Prostate gland (tissue), 2 donors: Measurements from ENCODE around the gene IL17F.

Source experiments
- POLR2A ChIP-seq: fragments of 450-650 bp; IDR thresholded peaks from one replicate; pipeline ENCODE4 v1.6.1; 2016; ENCODE audit warnings: antibody characterized with exemption, mild to moderate bottlenecking
- POLR2AphosphoS5 ChIP-seq: sonication (generic); formaldehyde crosslinking; IDR thresholded peaks from one replicate; pipeline ENCODE4 v1.6.1; 2017; ENCODE audit warnings: antibody characterized with exemption
- TF ChIP-seq, protein P1 (sequence below), 4 experiments: fragments of 200-600 bp in 2 of 4; fragments of 450-650 bp in 2 of 4; sonication (generic) in 2 of 4; IDR thresholded peaks; 1 replicate in 3 of 4; 2 replicates in 1 of 4; pipeline ENCODE4 v1.5.1; 2016 to 2019; ENCODE audit warnings: antibody characterized with exemption in 4 of 4, mild to moderate bottlenecking in 2 of 4, moderate library complexity in 2 of 4

DNA sequence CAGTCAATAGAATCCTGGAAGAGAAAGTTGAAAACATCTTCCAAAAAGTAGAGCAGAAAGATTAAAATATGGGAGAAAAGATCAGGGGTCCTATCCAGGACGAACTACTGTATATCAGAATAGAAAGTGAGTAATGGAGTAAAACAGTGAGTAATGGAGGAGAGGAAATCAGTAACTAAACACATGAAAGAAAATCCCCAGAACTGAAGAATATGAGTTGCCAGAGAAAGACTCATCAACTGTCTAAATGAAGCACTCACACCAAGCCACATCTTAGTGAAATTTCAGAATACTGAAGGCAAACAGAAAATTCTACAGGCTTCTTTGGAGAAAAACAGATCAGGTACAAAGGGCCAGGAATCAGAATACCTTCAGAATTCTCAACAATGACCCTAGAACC is 43.3 kb downstream of the IL17F start:
- TF ChIP-seq, protein P1, sequence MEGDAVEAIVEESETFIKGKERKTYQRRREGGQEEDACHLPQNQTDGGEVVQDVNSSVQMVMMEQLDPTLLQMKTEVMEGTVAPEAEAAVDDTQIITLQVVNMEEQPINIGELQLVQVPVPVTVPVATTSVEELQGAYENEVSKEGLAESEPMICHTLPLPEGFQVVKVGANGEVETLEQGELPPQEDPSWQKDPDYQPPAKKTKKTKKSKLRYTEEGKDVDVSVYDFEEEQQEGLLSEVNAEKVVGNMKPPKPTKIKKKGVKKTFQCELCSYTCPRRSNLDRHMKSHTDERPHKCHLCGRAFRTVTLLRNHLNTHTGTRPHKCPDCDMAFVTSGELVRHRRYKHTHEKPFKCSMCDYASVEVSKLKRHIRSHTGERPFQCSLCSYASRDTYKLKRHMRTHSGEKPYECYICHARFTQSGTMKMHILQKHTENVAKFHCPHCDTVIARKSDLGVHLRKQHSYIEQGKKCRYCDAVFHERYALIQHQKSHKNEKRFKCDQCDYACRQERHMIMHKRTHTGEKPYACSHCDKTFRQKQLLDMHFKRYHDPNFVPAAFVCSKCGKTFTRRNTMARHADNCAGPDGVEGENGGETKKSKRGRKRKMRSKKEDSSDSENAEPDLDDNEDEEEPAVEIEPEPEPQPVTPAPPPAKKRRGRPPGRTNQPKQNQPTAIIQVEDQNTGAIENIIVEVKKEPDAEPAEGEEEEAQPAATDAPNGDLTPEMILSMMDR (IDR thresholded peaks at IDR 0.05) = no peak
- no peak for TF ChIP-seq POLR2AphosphoS5
- TF ChIP-seq POLR2A = no peak
